ENCODE data around the gene DSE.

Gene DSE

GRCh38 chr6:116485559-116486184 is 114.9 kb downstream of the DSE start:
- DNase-seq: no peak

- no peak for DNase-seq
Measured at GRCh38 chr6:116491610-116492330, 121.0 kb downstream of the DSE start.

- peak; percentile 73 for DNase-seq
Measured at GRCh38 chr6:116492331-116493067, 121.8 kb downstream of the DSE start.

Data from suppressor macrophage treated with lipopolysaccharide for 4 hours (primary cell).